Activated gamma-delta T cell treated with Interleukin-2 at 50 U/mL for 16 hours (primary cell): ENCODE results near the gene CLDN9.
"Not testable (repeated sequence)": the region's sequence is repeated elsewhere in the genome, so short reads cannot be mapped to it uniquely, and the experiment has no call there.

Source experiments
- DNase-seq: peaks from one replicate; pipeline ENCODE4 v3.0.0-alpha.2; 2020

CLDN9 gene

DNA sequence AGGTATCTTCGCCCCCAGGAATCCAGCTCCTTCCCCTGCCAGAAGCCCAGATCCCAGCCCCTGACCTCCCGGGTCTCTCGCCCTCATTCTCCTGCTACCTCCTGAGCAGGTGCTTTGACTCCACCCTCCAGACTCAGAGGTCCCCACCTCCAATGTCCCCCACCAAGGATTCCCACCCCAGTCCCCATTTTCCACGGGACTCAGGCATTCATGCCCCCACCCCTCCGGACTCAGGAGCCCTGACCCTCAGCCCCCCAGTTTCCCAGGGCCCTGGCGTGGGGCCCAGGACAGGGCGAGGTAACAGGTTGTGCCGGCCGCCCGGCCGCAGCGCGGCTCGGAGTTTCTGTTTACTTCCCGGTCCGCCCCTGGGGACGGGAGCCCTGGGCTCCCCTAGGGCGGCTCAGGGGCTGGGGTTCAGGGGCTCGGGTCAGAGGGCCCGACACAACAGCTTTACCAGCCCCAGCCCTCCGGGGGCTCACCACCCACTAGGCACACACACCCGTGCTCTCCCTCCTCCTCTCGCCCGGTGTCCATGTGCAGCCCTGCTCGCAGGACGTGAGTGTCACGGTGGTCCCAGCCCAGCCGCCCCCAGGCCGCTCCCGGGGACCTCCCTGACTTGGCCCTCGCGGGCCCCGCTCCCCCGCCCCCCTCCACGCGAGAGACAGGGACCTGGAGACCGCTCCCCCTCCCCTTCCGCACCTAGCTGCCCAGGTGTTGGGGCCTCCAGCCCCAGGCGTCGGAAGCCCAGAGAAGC lies 23.4 kb downstream of the CLDN9 start:
- DNase-seq: no peak

DNA sequence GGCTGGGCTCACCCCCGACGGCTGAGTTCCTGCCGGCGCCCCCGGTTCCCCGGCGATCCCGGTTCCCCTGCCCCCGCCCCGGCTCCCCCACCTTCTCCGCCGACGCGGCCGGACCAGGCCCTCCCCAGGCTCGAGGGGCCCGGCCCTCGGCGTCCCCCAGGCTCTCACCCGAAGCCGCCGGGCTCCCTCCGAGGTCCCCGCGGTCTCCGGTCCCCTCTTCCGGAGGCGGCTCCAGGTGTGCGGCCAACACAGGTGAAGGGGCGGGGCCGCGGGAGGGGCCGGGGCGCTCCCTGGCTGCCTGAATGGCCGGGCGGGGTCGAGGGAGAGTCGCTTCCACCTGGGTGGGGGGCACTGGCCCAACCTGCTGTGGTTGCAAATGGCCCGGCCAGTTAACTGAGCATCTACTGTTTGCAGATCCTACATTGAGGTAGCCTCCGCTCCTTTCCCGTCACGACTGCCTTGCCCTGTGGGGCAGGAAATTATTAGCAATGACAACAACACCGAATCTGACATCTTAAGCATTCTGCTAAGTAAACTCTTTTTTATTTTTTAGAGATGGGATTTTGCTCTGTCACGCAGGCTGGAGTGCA lies 24.1 kb downstream of the CLDN9 start, which contains the start of gene BICDL2:
Gene BICDL2 (minus strand): TSS at position 219 of the 590 bp plus-strand sequence. CDS start 1,448 bp downstream, outside the sequence.
- DNase-seq: no peak

DNA sequence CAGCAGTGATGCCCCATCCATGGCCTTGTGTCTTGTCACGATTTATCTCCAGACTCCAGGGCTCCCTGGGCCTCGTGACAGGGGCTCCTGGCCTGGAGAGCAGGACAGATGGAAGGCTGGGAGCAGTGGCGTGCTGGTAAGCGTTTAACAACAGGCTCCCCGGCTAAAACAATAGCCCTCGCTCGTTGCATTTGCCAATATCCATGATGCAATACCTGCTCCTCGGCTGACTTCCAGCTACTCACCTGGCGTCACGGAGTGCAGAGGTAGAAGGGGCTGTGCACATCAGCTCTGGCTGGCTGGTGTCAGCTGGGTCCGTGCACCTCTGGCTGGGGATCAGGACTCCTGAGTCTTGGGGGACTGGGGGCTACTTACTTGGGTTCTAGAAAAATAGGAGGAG lies 25.5 kb downstream of the CLDN9 start:
- DNase-seq: no peak

DNA sequence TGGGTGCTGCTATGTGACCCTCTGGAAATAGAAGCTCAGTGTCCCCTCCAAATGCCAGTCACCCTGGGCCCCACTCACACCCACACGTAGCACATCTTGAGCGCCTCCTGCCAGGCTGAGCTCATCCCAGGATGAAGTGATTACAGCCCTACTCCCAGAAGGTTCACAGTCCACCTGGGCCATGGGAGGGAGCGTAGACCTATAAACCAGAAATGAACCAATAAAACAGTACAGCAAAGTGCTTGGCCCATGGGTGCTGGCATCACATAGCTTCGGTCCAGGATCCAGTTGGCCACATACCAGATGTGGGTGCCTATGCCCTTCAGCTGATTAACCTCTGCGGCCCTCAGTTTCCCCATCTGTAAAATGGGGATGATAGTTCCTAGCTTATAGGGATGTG lies 26.2 kb downstream of the CLDN9 start:
- DNase-seq: no peak

DNA sequence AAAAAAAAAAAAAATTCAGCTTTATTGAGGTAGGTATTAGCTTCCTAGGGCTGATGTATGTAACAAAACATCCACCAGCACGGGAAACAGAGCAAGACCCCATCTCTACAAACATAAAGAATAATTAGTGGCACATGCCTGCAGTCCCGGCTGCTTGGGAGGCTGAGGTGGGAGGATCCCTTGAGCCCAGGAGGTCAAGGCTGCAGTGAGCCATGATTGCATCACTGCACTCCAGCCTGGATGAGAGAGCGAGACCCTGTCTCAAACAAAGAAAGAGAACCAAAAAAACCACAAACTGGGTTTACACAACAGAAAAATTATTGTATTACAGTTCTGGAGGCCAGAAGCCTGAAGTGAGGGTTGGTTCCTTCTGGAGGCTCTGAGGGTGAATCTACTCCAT lies 29.7 kb downstream of the CLDN9 start:
- no peak for DNase-seq

DNA sequence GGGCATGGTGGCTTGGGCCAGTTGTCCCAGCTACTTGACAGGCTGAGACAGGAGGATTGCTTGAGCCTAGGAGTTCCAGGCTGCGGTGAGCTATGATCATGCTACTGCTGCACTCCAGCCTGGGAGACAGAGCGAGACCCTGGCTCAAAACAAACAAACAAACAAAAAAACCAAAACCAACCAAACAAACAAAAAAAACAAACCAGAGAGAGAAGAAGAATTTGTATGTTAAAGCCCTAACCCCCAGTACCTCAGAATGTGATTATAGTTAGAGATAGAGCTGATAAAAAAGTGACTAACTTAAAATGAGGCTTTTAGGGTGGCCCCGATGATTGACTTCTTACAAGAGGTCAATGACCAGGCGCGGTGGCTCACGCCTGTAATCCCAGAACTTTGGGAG lies 32.0 kb downstream of the CLDN9 start:
- DNase-seq: no peak

DNA sequence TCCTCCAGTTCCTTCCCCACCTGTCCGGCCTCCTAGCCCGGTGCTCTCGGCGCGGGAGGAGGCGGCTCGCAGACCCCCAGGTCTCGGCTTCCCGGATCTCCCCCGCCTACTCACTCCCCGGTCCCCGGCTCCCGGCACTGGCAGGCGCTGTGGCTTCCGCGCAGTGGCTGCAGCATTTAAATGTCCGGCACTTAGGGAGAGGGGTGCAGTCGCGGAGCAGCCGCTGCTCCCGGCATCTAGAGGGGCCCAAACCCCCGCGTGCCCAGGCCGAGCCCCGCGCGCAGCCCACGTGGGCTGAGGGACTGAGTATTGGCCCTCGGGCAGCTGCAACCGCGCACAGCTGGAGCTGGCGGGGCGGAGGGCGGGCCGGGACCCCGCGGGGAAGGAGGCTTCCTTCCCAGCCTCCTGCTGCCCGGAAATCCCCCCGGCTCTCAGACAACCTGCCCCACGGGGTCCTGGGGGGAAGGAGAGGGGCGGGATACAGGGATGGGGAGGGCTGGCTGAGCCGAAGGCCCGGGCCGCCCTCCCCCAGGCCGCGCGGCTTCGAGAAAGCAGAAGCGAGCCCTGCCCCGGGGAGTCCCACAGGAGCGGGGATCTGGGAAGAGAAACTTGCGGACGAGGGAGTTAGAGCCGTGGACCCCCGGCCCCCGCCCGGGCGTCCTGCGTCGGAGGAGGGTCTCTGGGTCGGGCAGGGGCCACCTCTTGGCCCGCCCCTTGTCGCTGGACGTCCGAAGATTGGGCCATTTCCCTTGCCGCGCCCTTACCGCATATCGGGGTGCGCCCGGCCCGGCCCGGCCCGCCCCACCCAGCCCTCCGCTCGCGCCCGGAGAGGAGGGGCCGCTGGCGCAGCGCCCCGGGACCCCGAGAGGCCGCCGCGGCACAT lies 33.3 kb downstream of the CLDN9 start, which contains the start of gene MMP25:
Gene MMP25 (plus strand): TSS at position 804 of the 883 bp plus-strand sequence. CDS start 357 bp downstream, outside the sequence.
- DNase-seq: no peak

DNA sequence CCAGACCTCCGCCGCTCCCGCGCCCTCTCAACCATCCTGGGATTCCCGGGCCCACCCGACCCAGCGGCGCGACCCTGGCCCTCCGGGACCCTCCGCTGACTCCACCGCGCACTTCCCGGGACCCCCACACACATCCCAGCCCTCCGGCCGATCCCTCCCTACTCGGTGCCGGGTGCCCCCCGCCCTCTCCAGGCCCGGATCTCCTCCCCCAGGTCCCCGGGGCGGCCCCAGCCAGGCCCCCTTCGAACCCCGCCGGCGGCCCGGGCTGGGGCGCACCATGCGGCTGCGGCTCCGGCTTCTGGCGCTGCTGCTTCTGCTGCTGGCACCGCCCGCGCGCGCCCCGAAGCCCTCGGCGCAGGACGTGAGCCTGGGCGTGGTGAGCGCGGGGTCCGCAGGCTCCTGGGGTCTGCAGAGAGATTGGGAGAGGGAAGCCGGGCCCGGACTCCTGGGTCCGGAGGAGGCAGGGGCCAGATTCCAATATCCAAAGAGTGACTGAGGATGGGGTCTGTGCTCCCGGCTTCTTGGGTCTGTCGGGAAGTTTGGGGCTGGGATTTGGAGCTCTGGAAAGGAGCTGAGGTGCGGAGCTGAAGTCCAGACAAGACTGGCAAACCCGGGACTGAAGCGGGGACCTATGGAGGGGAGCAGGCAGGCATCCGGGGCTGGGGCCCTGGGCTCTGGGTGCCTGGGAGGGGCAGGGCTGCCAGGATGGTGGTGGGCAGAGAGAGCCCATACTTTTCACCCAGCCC lies 34.1 kb downstream of the CLDN9 start:
- DNase-seq: no peak

DNA sequence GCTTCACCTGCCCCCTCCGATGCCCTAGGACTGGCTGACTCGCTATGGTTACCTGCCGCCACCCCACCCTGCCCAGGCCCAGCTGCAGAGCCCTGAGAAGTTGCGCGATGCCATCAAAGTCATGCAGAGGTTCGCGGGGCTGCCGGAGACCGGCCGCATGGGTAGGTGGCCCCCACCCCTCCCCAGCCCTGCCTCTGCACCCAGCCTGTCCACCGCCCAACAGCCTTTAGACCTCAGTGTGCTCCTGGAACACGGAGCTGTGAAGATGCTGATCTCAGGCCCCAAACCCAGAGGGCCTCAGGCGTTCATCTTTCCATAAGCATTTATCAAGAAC lies 34.6 kb downstream of the CLDN9 start:
- DNase-seq: no peak

DNA sequence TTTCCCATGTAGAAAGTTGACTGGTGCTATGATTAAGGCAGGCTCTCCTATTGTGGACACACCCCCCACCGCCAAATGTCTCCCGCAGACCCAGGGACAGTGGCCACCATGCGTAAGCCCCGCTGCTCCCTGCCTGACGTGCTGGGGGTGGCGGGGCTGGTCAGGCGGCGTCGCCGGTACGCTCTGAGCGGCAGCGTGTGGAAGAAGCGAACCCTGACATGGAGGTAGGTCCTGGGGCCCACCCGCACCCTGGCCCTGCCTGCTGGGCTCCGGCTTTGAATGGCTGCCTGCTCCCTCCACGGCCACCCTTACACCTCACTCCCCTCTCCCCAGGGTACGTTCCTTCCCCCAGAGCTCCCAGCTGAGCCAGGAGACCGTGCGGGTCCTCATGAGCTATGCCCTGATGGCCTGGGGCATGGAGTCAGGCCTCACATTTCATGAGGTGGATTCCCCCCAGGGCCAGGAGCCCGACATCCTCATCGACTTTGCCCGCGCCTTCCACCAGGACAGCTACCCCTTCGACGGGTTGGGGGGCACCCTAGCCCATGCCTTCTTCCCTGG lies 37.3 kb downstream of the CLDN9 start:
- no peak for DNase-seq

DNA sequence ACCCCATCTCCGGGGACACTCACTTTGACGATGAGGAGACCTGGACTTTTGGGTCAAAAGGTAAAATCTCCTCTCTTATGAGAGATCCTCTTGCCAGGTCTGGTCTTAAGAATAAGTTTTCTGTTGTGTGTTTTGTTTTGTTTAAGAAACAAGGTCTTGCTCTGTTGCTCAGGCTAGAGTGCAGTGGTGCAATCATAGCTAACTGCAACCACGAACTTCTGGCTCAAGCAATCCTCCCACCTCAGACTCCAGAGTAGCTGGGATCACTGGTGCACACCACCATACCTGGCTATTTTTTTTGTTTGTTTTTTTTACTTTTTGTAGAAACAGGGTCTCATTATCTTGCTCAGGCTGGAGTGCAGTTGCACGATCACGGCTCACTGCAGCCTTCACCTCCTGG lies 37.8 kb downstream of the CLDN9 start:
- DNase-seq: no peak

DNA sequence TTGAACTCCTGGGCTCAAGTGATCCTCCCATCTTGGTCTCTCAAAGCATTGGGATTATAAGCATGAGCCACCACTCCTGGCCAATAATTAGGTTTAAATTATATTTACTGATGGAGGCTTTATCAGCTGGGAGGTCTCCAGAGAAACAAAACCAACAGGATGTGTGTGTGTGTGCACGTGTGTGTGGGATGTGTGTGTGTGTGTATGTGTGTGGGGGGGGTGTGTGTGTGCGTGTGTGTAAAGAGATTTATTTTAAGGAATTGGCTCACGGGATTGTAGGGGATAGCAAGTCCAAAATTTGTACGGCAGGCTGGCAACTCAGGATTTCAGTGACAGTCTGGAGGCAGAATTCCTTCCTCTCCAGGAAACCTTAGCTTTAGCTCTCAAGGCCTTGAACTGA lies 38.3 kb downstream of the CLDN9 start:
- no peak for DNase-seq

DNA sequence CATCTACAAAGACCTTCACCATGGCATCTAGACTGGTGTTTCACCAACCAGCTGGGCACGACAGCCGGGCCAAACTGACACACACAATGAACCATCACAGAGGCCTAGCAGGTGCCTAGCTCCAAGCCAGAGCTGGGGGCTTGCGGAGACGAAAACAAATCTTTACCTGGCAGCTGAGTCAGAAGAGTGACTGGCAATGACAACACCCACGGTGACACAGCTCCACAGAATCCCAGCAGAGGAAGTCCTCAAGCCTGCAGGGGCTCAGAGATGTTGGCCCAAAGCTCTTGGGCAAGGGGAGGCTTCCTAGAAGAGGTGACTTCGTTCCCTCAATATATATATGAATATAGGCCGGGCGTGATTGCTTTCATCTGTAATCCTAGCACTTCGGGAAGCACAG lies 38.8 kb downstream of the CLDN9 start:
- DNase-seq: no peak

DNA sequence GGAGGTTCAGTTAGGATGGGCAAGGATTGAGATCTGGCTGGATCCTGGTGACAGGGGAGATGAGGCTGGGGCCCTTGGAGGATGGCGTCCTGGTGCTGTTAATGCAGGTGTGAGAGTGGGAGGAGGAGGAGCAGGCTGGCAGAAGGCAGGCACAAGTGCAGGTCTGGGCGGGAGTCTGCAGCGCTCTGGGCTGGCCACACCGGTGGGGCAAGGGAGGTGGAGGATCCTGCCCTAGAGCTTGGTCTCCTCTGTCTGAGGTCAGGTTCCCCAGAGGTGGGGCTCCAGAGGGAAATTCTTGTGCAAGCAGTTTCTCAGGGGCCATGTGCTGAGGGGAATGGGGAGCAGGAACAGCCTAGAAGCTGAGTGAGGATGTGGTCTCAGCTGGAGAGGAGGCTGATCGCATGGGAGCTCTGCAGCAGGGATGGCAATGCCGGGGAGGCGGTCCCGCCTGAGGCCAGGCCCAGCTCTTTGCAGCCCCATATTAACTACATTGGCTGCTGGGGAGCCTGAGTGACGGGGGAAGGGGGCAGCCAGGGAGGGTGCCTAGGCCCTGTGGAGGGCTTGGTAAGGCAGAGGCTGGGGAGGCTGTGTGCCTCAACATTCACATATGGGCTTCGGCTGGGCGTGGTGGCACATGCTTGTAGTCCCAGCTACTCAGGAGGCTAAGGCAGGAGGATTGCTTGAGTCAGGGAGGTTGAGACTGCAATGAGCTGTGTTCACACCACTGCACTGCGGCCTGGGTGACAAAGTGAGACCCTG lies 40.0 kb downstream of the CLDN9 start:
- not testable (repeated sequence) for DNase-seq

DNA sequence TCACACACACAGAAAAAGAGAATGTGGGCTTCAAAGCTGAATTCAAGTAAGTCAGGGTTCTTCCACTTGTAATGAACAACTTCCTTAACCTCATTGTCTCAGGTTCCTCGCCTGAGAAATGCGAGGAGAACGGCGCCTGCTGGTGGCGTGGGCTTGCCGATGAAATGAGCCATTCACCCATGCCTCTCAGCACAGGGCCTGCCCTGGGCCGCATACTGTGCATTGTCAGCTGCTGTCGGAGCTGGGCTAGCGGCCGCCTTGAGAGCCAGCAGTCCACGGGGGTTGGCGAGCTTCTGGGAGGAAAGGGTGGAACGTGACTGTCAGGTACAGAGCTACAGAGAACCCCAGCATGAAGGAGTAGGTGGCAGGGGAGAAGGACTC lies 40.6 kb downstream of the CLDN9 start:
- DNase-seq: not testable (repeated sequence)

DNA sequence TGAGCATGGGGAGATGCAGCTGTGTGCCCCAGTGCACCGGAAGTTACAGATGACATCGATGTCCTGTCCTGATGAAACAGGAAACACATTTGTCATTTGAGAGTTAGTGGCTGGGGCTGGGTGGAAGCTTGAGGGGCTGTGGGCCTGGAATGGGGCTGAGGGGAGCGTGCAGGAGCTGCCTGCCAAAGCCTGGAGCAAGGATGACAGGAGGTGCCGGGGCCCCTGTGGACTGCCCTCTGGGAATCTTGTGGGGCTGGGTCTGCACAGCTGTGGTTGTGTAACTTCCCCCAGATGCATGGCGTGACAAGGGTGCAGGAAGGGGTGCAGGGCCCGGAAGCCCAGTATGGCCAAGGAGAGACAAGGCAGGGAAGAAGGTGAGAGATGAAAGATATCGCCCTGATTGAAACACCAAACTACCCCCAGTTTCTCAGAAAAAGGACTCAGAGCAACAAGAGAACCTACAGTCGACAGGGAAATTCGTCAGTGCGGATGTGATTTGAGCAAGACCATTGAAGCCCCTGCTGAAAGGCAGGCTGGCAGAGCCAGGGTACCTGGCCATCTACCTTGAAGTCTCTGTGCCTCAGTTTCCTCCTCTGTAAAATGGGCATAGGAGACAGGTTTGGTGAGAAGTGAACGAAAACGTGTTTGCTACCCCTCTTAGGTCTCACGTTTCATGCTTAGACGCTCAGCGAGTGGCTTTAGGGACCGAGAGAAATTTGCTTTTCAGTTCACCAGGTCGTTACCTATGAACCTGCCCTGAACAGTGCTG lies 42.4 kb downstream of the CLDN9 start:
- no peak for DNase-seq

DNA sequence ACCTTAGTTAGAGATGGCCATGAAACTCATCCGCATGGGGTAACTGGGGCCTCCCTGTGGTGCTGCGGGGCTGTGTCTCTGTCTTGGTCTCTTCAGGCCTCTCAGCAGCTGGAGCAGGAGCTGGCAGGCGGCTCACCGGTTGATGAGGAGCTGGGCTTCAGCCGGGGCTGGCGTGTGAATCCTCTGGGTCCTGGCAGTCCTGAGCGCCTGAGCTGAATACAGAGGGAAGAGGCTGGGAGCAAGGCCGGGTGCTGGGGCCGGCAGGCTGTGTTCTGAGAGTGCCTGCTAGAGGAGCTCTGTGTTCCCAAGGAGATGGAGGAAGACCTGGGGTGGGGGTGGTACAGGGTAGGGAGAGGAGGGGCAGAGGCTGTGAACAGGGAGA lies 43.0 kb downstream of the CLDN9 start:
- not testable (repeated sequence) for DNase-seq

DNA sequence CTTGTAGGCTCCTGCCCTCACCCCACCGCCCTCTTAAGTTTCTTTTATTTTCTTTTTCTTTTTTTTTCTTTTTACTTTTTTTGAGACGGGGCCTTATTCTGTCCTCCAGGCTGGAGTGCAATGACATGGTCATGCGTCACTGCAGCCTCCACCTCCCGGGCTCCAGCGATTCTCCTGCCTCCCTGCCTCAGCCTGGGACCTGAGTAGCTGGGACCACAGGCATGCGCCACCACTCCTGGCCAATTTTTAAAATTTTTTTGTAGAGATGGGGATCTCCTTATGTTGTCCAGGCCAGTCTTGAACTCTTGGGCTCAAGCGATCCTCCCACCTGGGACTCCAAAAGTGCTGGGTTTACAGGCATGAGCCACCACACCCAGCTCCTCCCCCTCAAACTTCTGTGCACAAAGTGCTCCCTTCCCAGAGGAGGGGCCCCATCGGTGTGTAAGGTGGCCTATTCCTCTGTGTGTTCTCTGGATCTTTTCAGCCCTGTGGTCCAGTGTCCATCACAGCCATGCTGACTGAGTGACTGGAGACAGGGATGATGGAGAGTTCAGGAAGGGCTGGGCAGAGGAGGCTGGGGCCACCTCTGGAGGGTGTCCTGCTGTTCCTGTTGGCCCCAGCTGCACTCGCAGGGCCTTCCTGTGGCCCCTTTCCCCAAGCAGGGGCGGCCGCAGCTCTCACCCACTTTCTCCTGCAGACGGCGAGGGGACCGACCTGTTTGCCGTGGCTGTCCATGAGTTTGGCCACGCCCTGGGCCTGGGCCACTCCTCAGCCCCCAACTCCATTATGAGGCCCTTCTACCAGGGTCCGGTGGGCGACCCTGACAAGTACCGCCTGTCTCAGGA lies 43.8 kb downstream of the CLDN9 start:
- DNase-seq: no peak

DNA sequence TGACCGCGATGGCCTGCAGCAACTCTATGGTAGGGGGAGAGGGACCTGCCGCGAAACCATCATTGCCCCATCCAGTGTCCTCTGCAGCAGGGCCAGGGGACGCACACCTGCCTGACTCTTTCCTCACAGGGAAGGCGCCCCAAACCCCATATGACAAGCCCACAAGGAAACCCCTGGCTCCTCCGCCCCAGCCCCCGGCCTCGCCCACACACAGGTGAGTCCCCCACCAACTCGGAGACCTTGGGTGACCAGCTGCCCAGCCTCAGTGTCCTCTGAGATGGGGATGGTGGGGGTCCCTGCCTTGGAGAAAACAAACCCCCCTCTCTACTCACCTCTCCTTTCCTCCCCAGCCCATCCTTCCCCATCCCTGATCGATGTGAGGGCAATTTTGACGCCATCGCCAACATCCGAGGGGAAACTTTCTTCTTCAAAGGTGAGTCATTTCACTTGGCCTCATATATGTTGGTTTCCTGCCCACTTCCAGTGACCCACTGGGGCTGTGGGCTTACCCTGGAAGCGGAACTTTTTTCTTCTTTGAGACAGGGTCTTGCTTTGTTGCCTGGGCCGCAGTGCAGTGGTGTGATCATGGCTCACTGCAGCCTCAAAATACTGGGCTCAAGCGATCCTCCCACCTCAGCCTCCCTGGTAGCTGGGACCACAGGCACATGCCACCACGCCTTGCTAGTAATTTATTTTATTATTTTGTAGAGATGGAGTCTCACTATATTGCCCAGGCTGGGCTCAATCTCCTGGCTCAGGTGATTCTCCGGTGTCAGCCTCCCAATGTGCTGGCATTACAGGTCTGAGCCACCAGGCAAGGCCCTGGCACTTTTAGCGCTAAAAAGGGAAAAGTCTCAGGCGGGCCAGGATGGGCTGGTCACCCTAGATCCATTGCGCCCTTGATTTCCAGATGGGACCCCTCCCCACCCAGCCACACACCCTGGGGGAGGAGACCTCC lies 44.7 kb downstream of the CLDN9 start:
- no peak for DNase-seq
